Measurements from ENCODE around the gene SEMA3C. TPM values are rescaled to one million over a fixed set of nuclear protein-coding genes. Genes with fewer than 3 reads are reported as not detected.

SEMA3C gene
- total RNA-seq, 2 experiments from 2014 or later: not detected

DNA sequence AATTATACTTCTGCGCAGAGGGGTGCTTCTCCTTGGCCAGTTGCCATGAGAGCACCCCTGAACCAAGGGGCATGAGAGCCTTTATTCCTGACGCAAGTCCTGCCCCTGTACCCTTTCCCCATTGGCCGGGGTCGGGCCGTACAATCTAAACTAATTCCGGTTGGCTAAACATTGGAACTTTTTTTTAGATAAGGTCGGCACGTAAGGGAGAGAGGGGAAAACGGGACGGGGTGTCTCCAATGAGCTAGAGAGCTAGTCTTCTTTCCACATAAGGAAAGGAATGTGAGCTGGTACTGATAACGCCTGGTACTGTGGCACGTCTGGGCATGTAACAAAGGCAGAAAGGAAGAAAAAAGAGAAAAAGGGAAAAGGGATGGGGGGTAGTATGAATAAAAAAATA, 183.5 kb downstream of the SEMA3C start:
- H3K9me3 Mint-ChIP-seq: peaks cover 16% of the 10 kb centered on the region
- intact Hi-C loops (cut with micrococcal nuclease): no loop called here
- CTCF ChIA-PET: no interaction called here

DNA sequence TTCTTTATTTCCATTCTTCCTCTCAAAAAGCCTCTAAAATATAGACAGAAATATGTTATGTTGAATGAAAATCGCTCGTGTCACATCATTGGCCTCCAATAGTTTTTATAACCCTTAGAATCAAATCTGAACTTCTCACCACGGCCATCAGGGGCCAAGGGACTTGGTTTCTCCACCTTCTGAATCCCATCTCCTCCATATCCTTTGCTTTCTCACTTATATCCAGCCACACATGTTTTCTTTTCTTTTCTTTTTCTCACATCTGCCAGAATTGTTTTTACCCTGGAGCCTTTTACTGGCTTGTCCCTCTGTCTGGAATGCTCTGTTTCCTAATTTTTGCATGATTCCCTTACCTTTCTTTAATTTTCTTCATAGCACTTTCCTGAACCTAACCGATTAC, 184.8 kb downstream of the SEMA3C start:
- Mint-ChIP-seq H3K36me3 (no peaks in the 10 kb centered on the region), H3K4me1 (ENCODE audit: low read depth) (no peaks in the 10 kb centered on the region), H3K27ac (no peak overlapping the region), H3K9me3 (peaks cover 16% of the 10 kb centered on the region), H3K4me3 (no peak overlapping the region), H3K27me3 (no peaks in the 10 kb centered on the region)
- POLR2A ChIA-PET: no interaction called here
- DNase-seq: no peak
- intact Hi-C loops (cut with micrococcal nuclease): no loop called here
- CTCF ChIA-PET: no interaction called here

More for the DNA sequence above, 183.5 kb downstream of the SEMA3C start:
- POLR2A ChIA-PET: no interaction called here
- Mint-ChIP-seq H3K27ac (no peak overlapping the region), H3K36me3 (no peaks in the 10 kb centered on the region), H3K27me3 (no peaks in the 10 kb centered on the region), H3K4me1 (ENCODE audit: low read depth) (no peaks in the 10 kb centered on the region), H3K4me3 (no peak overlapping the region)
- no peak for DNase-seq

DNA sequence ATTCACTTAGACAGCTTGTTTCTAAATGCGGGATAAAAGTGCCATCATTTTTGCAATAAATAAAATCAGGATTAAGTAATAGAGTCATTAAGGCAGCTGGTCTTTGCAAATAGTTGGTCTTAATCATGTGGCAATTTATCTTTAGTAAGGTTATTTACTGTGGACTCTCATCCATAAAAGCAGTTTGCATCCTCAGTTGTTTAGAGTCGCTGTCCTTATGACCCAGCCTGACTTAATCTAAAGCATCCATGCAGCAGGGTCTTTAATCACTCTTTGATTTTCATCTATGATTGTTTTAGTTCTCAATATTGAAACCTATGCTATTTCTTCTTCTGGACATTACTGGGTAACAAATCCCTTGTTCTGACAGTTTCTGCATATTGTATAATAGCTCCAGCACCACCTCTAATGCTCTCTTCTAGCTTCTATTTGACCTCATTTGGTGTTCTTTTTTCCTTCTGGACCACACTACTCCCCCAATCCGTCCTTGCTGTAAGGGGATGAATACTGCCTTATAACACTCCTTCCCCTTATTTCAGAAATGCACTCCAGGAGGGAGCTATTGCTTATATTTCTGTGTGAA, 185.4 kb downstream of the SEMA3C start:
- H3K27ac Mint-ChIP-seq: no peak overlapping the region
- no peaks in the 10 kb centered on the region for H3K27me3 Mint-ChIP-seq
- H3K4me3 Mint-ChIP-seq: no peak overlapping the region
- ChIA-PET POLR2A (no interaction called here), CTCF (no interaction called here)
- H3K36me3 Mint-ChIP-seq: no peaks in the 10 kb centered on the region
- H3K9me3 Mint-ChIP-seq: peaks cover 16% of the 10 kb centered on the region
- H3K4me1 Mint-ChIP-seq (ENCODE audit: low read depth): no peaks in the 10 kb centered on the region
- intact Hi-C loops (cut with micrococcal nuclease): no loop called here
- DNase-seq: no peak

DNA sequence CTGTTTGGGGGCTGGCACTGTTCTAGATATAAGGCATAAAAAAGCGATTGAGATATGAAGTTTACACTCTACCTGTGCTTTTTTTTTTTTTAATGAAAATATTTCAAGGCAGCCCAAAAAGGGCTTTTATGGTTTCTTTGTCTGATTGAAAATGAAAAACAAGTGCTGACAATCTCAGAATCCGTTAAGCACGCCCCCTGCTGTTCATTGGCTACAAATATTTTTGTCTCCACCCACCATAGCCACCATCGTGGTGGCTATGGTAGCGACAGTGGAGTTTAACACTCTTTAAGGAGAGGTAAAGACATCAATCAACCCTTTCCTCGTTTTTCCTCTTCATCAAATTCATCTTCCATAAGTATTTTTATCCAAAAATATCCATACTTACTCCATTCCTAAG, 186.2 kb downstream of the SEMA3C start:
- H3K27ac Mint-ChIP-seq: no peak overlapping the region
- H3K27me3 Mint-ChIP-seq: no peaks in the 10 kb centered on the region
- peaks cover 16% of the 10 kb centered on the region for H3K9me3 Mint-ChIP-seq
- intact Hi-C loops (cut with micrococcal nuclease): no loop called here
- POLR2A ChIA-PET: no interaction called here
- H3K4me3 Mint-ChIP-seq: no peak overlapping the region
- DNase-seq: no peak
- H3K4me1 Mint-ChIP-seq (ENCODE audit: low read depth): no peaks in the 10 kb centered on the region
- H3K36me3 Mint-ChIP-seq: no peaks in the 10 kb centered on the region
- CTCF ChIA-PET: no interaction called here

DNA sequence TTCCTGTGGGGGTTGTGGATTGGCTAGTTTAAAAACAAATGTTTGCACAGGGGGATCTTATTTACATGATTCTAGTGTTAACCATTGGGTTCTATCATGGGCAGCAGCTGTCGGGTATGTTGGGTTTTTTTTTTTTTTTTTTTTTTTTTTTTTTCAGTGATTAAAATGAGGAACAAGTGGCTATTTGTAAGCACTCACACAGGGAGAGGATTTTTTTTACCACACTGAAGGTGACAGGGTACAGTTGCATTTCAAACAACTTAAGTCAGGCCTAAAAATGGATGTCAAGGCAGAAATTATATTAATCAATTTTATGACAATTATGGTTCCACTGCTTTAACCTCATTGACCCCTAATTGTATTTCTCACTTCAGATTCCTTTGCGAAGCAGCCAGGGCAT, 187.6 kb downstream of the SEMA3C start:
- intact Hi-C loops (cut with micrococcal nuclease): no loop called here
- Mint-ChIP-seq H3K4me1 (ENCODE audit: low read depth) (no peaks in the 10 kb centered on the region), H3K4me3 (no peak overlapping the region), H3K36me3 (no peaks in the 10 kb centered on the region), H3K27ac (no peak overlapping the region), H3K27me3 (no peaks in the 10 kb centered on the region), H3K9me3 (peaks cover 8% of the 10 kb centered on the region)
- no peak for DNase-seq
- POLR2A ChIA-PET: no interaction called here
- CTCF ChIA-PET: no interaction called here

DNA sequence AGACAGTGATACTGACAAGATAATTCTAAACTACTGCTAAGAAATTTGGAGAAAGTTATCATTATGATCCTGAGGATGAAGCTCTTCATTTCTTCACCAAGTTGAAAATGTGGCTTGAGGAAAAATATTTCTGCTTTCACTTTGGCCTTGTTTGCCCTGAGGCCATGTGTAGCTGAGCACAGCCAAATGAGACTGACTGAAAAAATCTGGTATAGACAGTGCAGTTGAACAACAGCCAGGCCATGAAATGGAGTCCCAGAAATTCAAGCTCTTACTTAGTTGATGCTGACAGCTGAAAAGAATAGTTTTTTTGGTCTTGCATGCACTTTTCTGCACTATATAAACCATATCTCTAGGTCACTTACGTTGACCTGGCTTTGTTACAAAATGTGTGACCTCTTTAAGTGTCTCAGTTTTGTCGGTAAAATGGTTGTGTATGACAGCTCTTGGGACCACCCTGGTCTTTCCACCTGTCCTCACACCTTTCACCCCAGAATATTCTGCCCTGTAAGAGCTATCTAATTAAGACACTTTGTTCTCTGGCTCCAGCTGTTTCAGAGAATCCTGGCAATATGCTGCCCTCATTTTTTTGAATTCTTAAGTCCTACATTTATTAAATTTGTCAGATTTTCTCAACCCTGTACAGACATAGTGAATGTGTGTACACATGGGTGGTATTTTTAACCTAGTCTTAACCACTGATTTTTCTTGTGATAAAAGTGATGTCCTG, 189.1 kb downstream of the SEMA3C start:
- intact Hi-C loops (cut with micrococcal nuclease): no loop called here
- Mint-ChIP-seq H3K27ac (no peak overlapping the region), H3K4me1 (ENCODE audit: low read depth) (no peaks in the 10 kb centered on the region), H3K4me3 (no peak overlapping the region), H3K27me3 (no peaks in the 10 kb centered on the region), H3K9me3 (peaks cover 4% of the 10 kb centered on the region), H3K36me3 (no peaks in the 10 kb centered on the region)
- ChIA-PET CTCF (no interaction called here), POLR2A (no interaction called here)
- DNase-seq: no peak

DNA sequence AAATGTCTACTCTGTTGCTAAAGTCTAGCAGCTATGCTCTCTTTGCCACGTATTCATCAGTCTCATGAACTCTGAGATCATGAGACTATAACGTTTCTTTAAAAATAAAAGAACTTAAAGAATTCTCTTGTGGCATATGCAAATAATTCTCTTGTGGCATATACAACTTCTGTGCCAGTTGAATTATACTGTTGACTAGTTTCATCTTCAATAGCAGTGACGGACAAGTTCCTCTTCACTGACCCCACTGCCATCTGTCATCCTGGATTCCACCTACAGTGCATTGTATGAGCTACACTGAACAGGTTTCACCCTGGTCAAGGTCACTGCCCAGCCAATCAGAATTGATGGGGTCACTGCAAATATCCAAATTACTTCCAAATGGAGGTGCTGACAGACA, 192.2 kb downstream of the SEMA3C start:
- intact Hi-C loops (cut with micrococcal nuclease): no loop called here
- Mint-ChIP-seq H3K27me3 (no peaks in the 10 kb centered on the region), H3K36me3 (no peaks in the 10 kb centered on the region), H3K4me3 (no peak overlapping the region), H3K4me1 (ENCODE audit: low read depth) (no peaks in the 10 kb centered on the region), H3K27ac (no peak overlapping the region), H3K9me3 (peaks cover 4% of the 10 kb centered on the region)
- CTCF ChIA-PET: no interaction called here
- POLR2A ChIA-PET: no interaction called here
- no peak for DNase-seq

DNA sequence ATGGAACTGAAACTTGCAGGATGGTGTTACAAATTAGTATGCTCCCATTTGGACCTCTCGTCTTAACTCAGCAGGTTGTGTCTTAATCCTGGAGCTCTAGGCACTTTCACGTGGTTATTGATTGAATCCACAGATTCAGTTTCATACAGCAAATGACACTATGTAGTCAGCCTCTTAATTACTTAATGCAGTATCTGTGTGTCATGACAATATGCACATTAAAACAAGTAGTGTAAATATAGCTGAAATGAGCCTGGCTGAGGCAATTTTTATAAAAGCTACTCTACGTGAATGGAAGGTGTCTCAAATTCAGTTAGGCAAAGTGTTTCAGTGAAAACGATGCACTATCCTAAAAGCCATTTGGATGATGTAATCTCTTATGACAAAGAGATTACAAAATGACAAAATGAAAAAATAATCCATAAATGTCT, 193.7 kb downstream of the SEMA3C start:
- no peaks in the 10 kb centered on the region for H3K9me3 Mint-ChIP-seq
- H3K4me1 Mint-ChIP-seq (ENCODE audit: low read depth): no peaks in the 10 kb centered on the region
- intact Hi-C loops (cut with micrococcal nuclease): no loop called here
- POLR2A ChIA-PET: no interaction called here
- no peaks in the 10 kb centered on the region for H3K27me3 Mint-ChIP-seq
- CTCF ChIA-PET: no interaction called here
- no peak overlapping the region for H3K4me3 Mint-ChIP-seq
- no peak overlapping the region for H3K27ac Mint-ChIP-seq
- no peak for DNase-seq
- no peaks in the 10 kb centered on the region for H3K36me3 Mint-ChIP-seq

DNA sequence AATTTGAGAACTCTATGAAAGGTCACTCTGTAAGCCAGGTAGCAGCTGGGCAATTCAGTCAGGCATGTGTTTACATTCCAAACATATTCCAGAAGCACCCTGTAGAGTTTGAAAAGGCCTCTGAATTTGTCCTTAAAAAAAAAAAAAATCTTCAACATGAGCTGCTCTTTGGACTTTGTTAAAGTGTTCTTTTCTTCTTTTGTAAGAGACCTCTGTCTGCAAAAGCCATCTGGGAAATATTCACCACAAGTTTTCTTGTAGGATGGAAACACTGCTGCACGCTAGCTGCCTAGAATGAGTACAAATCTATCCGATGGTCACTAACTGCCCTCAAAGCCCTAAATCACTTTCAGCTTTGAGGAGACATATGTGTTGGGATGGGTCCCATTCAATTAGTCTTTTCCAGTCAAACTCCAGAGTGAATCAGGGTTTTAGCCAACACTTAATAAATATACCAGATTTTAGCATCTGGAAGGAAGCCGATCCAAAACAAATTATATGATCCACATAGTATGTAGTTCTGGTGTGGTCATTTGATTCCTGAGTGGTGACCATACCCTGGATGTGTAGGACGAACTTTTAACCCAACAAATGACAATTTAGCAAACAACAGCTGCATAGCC, 194.5 kb downstream of the SEMA3C start:
- Mint-ChIP-seq H3K27ac (no peak overlapping the region), H3K4me1 (ENCODE audit: low read depth) (no peaks in the 10 kb centered on the region), H3K36me3 (no peaks in the 10 kb centered on the region), H3K4me3 (no peak overlapping the region), H3K27me3 (no peaks in the 10 kb centered on the region), H3K9me3 (no peaks in the 10 kb centered on the region)
- CTCF ChIA-PET: no interaction called here
- no peak for DNase-seq
- intact Hi-C loops (cut with micrococcal nuclease): no loop called here
- POLR2A ChIA-PET: no interaction called here

DNA sequence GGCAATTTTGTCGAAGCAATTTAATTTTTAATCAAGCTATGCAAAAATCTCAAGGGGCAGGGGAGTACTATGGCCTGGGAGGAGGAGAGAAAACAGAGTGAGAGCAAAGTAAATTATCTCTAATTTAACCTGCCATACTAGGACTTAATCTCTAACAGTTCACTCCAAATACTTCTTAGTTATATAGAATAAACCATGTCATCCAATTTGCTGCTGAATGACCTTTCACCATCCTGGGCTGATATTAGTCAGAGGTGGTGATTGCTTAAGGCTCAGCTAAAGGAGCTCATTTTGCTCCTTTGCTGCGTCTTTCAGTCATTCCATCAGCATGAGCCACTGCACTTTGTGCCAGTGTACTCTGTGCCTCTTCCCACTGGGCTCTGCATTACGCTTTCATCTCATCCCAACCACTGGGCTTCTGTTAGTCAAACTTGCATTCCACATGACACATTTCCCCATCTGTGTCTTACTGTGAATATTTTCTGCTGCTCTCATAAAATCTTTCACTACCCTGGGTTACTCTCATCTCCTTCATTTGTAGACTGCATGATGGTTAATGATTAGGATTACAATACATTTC, 196.1 kb downstream of the SEMA3C start:
- Mint-ChIP-seq H3K9me3 (no peaks in the 10 kb centered on the region), H3K36me3 (no peaks in the 10 kb centered on the region), H3K27ac (no peak overlapping the region), H3K4me1 (ENCODE audit: low read depth) (no peaks in the 10 kb centered on the region), H3K27me3 (no peaks in the 10 kb centered on the region), H3K4me3 (no peak overlapping the region)
- intact Hi-C loops (cut with micrococcal nuclease): no loop called here
- DNase-seq: no peak
- ChIA-PET CTCF (no interaction called here), POLR2A (no interaction called here)

DNA sequence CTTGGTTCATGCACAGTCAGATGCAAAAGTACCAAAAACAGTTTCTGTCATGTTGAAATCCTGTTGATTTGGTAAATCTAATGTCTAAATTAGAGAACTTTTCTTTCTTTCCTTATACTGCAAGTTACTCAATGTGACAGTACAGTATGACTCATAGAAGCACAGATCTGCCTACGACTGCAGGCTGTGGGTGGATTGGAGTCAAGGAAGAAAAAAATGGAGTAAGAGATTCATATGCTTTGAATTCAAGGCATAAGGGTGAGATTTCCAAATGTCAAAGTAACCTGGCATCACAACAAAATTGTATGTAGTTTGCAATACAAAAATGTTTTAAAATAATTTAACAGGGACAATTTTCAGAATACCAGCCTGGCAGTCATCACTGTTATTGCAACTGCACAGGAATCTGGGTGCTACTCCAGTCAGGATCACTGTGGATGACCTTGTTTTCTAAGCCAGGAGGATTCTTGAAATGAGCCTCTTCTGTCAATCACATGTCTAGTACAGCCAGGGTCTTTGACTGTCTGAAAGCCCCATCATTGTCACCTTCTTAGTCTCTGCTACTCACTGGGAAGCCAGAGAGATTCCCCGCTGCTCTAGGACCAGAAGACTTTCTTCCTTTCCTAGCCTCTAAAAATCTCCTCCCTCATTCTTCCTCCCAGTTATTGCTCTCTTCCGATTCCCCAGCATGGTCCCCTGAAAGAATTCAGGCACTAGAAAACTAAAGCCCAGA, 196.8 kb downstream of the SEMA3C start:
- intact Hi-C loops (cut with micrococcal nuclease): no loop called here
- Mint-ChIP-seq H3K36me3 (no peaks in the 10 kb centered on the region), H3K9me3 (no peaks in the 10 kb centered on the region), H3K4me3 (no peak overlapping the region), H3K27ac (no peak overlapping the region), H3K27me3 (no peaks in the 10 kb centered on the region), H3K4me1 (ENCODE audit: low read depth) (no peaks in the 10 kb centered on the region)
- DNase-seq: no peak
- ChIA-PET POLR2A (no interaction called here), CTCF (no interaction called here)

DNA sequence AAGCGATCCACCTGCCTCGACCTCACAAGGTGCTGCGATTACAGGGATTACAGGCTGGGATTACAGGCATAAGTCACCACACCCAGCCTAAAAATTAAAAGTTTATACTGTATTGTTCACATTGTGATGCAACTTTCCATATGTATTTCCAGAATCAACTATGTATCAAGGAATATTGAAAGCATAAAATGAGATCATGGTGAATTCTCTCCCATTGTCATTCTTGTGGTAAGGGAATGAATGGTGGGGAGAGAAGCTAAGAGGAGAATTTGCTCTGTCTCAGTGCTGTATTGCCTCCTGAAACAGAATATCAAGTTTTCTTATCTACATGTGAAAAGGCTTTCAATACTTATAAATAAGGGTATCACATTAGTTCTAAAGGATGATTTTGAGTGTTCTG, 198.7 kb downstream of the SEMA3C start:
- Mint-ChIP-seq H3K4me3 (no peak overlapping the region), H3K27ac (no peak overlapping the region), H3K27me3 (no peaks in the 10 kb centered on the region), H3K9me3 (no peaks in the 10 kb centered on the region), H3K4me1 (ENCODE audit: low read depth) (no peaks in the 10 kb centered on the region), H3K36me3 (no peaks in the 10 kb centered on the region)
- intact Hi-C loops (cut with micrococcal nuclease): no loop called here
- ChIA-PET POLR2A (no interaction called here), CTCF (no interaction called here)
- no peak for DNase-seq

Measured in activated CD4-positive, alpha-beta memory T cell treated with anti-CD3 and anti-CD28 coated beads for 36 hours (primary cell).